Kidney glomerular epithelial cell (primary cell): ENCODE measurements around the gene GPC6.
A peak's percentile ranks its signal among the peaks of the same experiment; 100 is the strongest.

Experiments
- DNase-seq: peaks from one replicate; lab custom pipeline; 2025; lab: John Stamatoyannopoulos, UW

Gene GPC6

DNA sequence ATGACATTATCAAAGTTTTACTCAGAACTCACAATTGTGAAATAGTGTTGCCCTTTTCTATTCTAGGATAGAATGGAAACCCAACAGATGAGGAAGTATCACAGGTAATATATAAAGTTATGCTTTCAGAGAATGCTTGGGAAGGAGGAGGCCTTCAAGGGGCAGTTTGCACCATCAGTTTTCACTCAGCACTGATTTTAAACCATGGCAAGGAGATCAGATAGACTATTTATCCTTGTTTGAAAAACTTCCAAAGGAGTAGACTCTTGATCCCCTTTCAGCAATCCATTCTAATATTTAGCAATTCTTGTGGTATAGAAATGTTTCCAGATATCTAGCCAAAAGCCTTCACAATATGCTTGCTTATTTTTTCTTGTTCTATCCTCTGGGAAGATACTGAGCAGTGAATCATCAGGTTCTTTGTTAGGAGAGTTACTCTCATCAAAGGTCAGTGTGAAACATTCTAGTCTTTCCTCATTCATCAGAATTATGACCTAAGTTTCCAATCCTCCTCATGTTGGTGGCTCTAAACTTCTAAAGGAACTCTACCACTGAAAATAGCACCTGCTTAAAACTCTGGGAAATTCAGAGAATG lies 3.8 kb downstream of the GPC6 start:
- DNase-seq = peak; percentile 28

DNA sequence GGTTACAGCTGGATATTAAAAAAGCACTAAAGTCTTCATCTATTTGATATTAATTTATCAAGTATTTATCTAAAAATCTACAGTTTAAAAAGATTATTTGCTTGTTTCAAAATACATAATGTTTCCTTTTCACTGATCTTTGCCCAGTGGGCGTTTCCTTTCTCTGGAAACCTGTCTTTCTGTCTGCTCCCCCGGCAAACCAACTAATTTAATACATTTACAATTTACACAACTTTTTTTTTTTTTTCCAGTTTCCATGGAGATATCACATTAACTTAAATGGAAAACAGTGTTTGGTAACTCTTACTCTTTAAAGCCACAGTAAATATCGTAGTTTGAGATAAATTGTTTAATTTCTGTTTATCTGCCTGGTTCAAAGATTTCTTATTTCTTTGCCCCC lies 5.3 kb downstream of the GPC6 start:
- DNase-seq = no peak

DNA sequence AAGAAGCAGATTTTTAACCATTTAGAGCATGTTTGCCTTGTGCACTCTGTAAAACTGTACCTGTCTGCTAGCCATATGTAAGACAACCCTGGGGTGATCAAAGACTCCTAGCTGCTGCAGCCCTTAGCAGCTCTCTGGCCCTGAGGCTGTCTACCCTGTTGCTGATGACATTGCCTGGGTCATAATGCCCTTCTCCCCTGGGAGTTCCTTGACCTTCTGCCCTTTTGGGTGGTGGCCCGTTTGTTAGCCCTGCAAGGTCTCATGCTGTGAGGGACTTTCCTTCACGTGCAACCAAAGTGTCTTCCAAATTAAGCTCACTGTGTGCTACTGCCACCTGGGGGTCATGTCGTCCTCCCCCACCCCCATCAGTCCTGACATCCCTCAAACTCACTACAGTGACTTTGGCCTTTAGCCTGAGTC lies 7.4 kb downstream of the GPC6 start:
- no peak for DNase-seq

DNA sequence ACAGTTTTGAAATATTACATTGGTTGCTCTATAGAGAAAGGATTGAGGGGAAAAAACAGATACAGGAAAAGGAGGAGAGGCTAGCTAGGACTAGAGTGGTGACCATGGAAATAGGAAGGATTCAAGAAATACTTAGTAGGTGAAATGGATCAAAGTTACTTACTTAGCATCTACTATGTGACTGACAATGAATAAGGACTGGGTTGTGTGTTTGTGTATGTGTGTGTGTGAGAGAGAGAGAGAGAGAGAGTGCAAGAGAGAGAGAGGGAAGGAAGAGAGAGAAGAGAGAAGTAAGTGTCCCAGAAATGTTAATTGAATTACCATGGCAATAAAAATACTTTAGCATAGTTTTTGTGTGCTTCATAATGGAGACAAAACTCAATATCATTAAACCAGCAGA lies 7.9 kb downstream of the GPC6 start:
- DNase-seq = no peak

DNA sequence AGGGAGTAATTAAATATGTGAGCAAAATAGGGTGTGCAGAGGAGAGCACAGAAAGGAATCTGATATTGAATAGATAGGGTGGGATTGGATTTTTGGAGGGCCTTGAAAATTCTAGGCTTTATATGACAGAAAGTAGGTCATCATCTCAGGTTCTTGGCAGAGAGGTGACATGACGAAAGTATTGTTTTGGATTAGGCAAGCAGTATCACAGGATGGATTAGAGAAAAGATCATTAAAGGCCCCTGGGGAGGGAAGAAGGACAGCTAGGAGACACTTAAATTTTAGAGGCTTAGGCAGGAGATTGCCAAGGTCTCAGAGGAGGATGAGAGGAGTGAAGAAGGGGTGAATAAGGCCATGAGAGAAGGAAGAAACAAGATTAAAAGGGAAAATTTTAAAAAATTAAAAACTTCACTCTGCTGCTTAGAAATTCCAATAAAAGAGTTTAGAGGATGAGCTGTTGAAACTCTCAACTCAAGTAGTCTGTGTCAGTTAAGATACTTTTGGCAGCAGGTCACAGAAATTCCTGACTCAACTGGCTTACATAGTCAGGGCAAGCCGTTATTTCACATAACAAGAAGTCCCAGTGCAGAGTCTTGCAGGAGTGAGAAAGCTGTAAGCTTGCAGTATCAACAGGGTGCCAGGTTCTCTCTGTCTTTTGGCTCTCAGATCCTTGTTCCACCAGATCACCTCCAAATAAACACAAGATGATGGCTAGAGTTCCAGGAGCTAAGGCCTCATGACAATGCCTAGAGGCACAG lies 8.8 kb downstream of the GPC6 start:
- DNase-seq = no peak

DNA sequence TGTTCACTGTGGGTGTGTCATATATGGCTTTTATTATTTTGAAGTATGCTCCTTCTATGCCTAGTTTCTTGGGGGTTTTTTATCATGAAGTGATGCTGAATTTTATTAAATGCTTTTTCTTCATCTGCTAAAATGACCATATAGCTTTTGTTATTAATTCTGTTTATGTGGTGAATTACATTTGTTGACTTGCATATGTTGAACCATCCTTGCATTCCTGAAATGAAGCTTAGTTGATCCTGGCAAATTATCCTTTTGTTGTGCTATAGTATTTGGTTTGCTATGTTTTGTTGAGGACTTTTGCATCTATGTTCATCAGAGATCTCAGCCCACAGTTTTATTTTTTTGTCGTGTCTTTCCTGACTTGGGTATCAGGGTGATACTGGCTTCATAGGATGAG lies 12.1 kb downstream of the GPC6 start:
- DNase-seq = no peak

DNA sequence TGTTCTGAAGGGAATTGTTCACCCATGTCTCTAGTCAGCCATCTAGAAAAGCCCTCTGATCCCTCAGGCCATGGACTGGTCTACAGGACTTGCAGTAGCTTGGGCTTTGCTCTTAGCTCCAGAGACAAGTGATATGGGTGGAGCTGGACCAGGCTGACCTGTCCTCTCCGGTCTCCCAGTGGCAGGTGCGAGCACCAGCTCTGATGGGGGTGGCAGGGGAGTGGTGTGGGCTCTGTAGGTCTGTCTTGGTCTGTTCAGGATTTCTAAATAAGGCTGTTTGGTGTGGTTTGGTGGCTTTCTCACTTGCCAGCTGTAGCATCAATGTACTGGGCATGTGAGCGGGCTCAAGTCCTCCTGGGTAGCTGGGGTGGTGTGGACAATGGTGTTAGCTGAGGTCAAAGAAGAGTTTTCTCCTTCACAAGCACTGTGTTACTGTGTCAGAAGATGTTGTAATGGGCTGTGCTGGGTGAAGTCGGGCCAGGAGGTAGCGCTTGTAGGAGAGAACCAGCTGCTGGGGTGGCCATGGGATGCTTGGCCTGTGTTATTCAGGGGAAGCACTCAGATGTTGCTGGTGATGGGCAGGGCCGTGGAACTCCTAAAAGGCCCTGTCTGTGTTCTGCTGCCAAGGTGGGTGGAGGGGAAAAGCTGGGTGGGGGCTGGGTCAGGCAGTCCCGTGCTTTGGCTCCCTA lies 16.9 kb downstream of the GPC6 start:
- no peak for DNase-seq

DNA sequence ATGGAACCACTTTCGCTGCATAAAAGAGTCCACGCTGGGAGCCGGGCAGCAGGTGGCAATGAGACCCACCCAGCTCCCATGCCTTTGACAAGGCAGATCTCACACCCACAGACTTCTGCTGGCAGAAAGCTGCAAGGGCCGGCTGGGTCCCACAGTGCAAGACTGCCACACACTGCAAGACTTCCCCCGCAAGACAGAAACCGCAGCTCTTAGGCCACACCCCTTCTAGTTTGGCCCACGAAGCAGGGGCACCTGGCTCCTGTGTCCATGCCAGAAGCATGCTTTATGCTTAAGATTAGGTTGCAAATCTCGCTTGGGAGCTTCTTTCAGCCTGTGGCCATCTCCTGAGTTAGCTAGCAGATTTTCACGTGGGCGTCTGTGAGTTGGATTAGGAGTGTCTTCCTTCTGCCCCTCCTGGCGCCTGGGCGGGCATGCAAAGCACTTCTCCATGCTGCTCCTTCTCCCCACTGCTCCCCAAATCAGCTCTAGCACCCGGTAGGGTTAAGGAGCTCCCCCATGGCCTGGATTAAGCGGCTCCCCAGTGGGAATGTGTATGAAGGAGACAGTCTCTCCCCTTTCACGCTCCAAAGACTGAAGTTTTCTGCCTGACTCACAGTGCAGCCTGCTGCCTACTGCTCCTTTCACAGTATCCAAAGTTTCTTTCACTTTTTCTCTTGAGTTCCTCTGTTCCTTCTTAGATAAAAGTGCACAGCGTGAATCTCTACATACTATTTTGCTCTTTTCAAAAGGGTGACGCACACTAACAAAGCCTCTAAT lies 17.7 kb downstream of the GPC6 start:
- DNase-seq = peak; percentile 73

DNA sequence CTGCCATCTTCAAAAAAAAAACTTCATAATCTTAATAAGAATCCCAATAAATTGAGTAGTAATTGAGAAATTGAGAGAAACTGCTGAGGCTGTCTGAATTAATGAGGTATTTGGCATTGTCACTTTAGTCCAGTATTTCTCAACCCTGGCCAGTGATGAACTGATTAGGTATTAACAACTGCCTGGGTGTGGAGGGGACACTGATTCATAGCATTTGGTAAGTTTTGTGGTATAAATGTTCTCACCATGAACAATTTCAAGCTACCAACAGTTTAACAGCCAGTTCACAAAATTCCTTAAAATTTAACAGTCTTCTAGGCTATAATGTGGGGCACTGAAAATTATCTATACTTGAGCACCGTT lies 18.3 kb downstream of the GPC6 start:
- peak; percentile 73 for DNase-seq

DNA sequence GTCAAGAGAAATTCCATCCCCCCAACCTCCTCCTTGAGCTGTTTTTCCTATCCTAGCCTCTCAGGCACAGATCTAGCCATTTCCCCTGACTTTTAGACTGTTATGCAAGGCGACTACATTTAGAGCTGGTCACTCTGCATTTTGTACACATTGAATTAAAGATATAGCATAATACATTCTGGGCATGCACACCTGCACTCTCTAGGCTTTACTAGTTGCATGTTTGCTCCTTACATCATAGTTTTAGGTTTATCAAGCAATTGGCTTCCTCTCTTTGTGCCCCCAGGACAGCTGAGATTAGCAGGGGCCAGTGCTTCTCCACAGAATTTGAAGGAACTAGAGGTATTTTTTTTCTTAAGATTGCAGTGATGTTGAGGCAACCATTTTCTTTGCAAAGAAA lies 19.5 kb downstream of the GPC6 start:
- no peak for DNase-seq

DNA sequence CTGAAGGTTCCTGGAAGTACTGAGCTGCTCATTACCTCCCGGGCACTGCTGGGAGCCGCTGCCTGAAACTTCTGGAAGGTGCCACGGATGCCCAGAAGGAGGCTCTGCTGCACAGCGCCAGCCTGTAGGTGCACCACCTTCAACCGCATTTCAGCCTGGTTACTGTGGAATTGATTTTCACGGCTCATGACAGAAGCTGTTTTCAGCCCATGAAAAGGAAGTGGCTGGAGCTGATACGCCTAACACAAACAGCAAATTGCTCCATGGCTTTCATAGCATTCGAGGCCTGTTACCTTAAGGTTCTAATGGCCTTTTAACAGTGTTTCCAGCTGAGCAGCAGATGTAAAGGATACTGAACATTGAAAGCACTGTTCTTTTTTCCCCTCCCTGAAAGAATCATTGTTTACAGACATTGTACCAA lies 22.0 kb downstream of the GPC6 start:
- DNase-seq = peak; percentile 34

DNA sequence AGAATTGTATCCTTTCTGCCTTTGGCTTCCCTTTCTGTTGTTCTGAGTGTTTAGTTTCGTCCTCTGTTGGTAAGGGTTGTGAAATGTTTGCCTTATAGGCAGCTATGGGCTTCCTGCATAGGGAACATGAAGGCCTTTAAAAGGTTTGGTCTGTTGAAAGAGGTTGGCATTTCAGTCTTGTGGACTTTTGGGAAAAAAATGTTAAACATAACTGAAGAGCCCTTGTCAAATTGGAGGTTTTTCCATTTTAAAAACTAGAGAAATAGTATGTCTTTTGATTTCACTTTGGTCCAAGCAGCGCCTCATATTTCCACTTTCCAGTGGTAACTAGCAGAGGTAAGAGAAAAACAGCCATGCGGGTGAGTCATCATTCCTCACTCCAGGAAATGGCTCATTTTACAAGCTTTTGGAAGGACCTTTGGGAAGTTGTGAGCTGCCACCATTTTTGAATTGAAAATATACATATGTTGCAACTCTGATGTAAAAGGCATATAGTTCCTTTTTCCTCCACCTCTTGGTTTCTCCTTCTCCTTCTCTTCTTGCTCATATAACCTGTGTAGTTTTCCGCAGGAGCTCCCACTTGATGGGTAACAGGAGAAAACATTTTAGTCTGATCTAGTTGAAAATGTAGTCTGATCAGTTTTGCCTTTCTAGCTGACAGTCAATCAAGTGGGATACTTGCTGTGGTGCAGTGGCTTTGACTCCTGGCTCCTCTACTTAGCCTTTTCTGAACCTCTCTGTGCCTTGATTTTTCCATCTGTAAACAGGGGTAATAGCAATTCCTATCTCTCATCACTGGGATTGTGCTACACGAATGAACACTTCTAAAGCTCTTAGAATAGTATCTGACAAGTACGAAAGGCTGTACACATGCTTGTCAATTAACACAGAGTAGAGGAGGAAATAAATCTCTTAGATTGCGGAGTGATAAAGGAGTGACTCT lies 23.0 kb downstream of the GPC6 start:
- DNase-seq = peak; percentile 47

DNA sequence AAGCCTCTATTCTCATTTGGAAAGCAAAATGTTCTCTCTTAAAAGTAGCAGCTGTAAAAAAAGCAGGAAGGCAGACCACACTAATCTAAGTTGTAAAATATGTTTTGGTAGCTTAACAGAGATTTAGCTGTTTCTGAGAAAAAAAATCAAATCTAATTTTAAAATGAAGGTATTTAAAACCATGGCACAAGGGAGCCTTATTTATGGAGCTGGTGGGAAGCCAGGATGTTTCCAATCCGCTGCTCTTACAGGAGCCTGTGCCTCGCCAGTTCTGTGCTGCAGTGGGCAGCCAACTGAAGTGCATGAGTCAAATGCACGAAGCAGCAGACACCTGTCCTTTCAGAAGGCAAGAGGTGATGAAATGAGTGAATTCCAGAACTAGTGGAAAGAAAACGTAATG lies 28.2 kb downstream of the GPC6 start:
- peak; percentile 55 for DNase-seq

DNA sequence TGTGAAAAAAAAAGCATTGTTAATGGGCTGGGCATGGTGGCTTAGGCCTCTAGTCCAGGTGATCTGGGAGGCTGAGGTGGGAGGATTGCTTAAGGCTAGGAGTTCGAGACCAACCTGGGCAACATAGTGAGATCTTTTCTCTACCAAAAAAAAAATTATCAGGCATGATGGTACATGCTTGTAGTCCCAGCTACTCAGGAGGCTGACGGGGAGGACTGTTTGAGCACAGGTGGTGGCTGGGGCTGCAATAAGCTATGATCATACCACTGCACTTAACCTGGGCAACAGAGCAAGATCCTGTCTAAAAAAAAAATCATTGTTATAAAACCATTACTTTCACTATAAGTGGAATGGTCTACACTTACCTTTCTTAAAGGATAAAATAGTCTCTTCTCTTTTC lies 30.4 kb downstream of the GPC6 start:
- no peak for DNase-seq

DNA sequence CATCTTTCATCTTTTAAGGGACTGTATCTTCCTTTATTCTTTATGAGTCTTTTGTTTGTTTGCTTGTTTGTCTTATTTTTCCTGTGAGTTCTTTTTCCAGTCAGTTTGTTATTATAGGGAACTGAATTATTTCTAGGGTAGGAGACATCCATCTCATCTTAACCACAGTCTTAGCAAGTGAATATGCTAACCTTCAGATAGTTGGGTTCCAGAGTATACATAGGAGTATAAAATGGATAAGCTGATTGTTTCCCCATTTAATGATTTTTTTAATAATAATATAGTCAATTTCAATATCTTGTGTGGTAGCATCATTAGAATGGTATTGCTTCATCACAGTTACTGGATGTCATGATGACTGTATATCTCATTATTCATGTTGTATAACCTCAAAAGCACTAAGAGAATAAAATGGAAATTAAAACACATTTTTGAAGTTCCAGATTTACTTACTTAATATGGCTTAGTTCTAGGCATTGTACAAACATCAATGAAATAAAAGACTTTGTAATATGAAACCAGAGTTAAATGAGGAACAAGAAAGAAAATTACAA lies 33.0 kb downstream of the GPC6 start:
- no peak for DNase-seq

DNA sequence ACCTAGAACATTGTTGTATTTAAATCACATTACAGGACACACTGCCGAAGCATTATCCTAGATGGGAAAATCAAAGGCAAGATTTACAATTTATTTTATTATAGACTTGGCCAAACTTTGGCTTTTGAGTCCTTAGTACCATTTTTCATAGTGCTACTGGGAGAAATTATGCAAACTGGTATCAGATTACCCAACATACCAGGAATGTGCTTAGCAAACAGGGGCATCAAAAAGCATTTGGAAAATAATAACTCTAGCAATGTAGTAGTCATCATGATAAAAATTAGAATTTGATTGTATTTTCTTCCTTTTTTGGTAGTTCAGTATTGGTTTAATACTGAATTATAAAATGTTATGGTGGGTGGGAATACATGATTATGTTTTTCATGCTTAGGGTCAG lies 34.0 kb downstream of the GPC6 start:
- DNase-seq = no peak

DNA sequence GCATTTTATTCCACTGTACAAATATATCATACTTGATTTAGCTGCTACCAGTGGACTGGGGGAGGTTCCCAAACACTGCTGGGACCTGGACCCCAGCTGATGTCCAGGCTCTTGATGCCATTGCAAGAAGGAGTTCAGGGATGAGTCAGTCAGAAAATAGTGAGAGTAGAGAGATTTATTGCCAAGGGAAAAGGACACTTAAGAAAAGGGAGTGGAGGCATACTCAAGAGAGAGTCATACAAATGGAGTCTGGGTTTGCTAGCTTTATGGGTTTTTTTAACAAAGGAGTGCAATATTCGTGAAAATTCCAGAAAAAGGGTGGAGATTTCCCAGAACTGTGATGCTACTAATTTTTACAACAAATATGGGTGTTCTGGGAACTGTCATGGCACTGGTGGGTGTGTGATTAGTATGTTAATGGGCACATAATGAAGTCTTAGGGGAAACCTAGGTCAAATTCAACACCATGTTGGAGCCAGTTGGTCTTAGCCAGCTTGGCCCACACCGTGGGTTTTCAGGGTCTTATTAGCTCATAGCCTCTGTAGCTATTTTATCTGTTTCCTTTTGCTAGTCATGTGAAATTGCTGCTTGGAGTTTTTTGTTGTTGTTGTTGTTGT lies 36.2 kb downstream of the GPC6 start:
- peak; percentile 69 for DNase-seq

DNA sequence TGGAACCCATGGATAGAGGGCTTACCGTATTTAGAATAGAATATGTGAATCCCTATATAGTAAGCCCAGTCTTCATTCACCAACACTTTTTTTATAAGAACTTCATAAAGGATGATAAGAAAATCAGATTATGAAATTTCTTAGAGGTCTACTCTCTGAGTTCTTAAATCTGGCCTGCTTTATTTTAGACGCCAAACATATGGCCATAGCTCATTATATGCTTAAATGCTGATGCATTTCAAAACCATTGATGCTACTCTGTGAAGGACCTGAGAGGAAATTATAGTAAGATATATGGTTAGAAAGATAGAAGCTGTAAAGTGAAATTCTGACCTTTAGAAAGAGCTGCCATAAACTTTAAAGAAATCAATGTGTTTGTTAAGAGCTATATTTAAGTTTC lies 38.3 kb downstream of the GPC6 start:
- DNase-seq = no peak

DNA sequence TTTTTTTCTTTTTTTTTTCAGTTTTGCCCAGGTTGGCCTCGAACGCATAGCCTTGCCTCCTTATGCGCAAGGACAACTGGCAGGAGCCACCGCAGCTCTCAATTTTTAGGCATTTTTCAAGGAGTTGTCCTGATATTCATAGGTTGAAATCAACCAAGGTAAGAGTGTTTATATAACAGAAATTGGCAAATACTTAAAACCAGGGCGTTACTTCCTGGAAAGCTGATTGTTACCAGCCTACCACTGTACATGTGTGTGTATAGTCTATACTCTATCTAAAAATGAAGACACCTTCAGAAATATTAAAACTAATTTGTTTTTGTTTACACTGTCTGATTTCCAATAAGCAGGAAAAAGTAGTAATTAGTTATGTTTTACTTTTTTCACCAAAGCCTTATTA lies 39.2 kb downstream of the GPC6 start:
- DNase-seq = no peak

DNA sequence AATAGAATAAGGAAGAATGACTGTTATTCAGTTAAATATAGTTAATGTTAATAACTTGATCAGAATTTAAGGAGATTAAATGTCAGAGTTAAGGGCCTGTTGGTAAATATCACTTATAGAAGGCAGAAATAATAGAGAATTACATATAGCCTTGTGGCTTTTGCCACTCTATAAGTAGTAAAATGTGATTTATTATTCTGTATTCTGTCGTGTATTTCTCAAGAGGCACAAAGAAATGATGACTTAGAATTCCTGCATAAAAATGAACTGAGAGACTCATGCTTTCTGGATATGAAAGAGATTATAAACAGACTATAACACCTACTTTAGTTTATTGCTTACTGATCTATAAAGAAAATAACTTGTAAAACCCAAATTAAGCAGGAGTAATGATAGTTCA lies 40.1 kb downstream of the GPC6 start:
- no peak for DNase-seq
